Lung (tissue), 12 donors: ENCODE measurements around the gene MYADML2. TPM values are rescaled to one million over a fixed set of nuclear protein-coding genes. Genes with fewer than 3 reads are reported as not detected.

Experiments used
- ATAC-seq: fragments of 200-7000 bp; cut with Tn5 transposase; one replicate; pipeline ENCODE4 v1.9.1; 2020; ENCODE audit warnings: moderate number of reproducible peaks; ENCODE audit not compliant: insufficient read depth, low FRiP score
- DNase-seq, 3 donors: peaks; one replicate each; pipeline ENCODE4 v3.0.0-alpha.2; 2013 to 2017
- H3K27ac ChIP-seq, 2 donors: one replicate each; pipeline ENCODE4 v1.5.1; 2013; ENCODE audit warnings: mild to moderate bottlenecking in 2 of 2, moderate library complexity in 2 of 2, control low read depth in 1 of 2, inconsistent platforms in 1 of 2, low read depth in 1 of 2, low read length in 1 of 2
- H3K27me3 ChIP-seq, 3 donors: one replicate each; pipeline ENCODE4 v1.5.1; 2013; ENCODE audit warnings: low read length in 2 of 3; ENCODE audit not compliant: control insufficient read depth in 3 of 3, insufficient read depth in 3 of 3
- H3K36me3 ChIP-seq, 4 donors: one replicate each; pipeline ENCODE4 v1.5.1; 2013; ENCODE audit warnings: low read length in 4 of 4, mild to moderate bottlenecking in 1 of 4, moderate library complexity in 1 of 4; ENCODE audit not compliant: control insufficient read depth in 4 of 4, insufficient read depth in 4 of 4
- H3K4me1 ChIP-seq, 5 donors: one replicate each; pipeline ENCODE4 v1.5.1; 2013; ENCODE audit warnings: low read length in 5 of 5, mild to moderate bottlenecking in 2 of 5, moderate library complexity in 1 of 5; ENCODE audit not compliant: control insufficient read depth in 5 of 5, insufficient read depth in 5 of 5
- H3K4me3 ChIP-seq: one replicate; pipeline ENCODE4 v1.5.1; 2013; ENCODE audit warnings: mild to moderate bottlenecking, control low read depth, moderate library complexity
- H3K9ac ChIP-seq, 2 donors: one replicate each; pipeline ENCODE4 v1.5.1; 2013; ENCODE audit warnings: low read length in 2 of 2, control low read depth in 1 of 2; ENCODE audit not compliant: insufficient read depth in 1 of 2
- H3K9me3 ChIP-seq, 4 donors: one replicate each; pipeline ENCODE4 v1.5.1; 2013; ENCODE audit warnings: low read length in 3 of 4, mild to moderate bottlenecking in 1 of 4, moderate library complexity in 1 of 4; ENCODE audit not compliant: control insufficient read depth in 4 of 4, insufficient read depth in 3 of 4
- WGBS, 2 donors: extraction: QIAGEN DNeasy Blood & Tissue Kit; methylation state at CpG; one replicate each; pipeline ENCODE4 v1.1.7; 2013; 5-methylcytosine and 5-hydroxymethylcytosine counted together
- polyA plus RNA-seq, 2 donors: library from polyadenylated mRNA; stranded (reverse); fragments of 200-250 nt; gene quantifications; one replicate each; pipeline ENCODE4 v1.2.1, GENCODE V29; 2013
- total RNA-seq, 2 donors: library from RNA; depleted of rRNA in 1 of 2; stranded (reverse); fragments of >200 nt in 1 of 2; gene quantifications; one replicate each; pipeline ENCODE4 v1.2.1, GENCODE V29; 2014 to 2021
- TF ChIP-seq, protein P1 (sequence below): IDR thresholded peaks from 2 replicates; pipeline ENCODE4 v1.5.1; 2012; ENCODE audit warnings: mild to moderate bottlenecking; ENCODE audit errors: control extremely low read depth, extremely low read depth
- donor health status: control.
- donor health status: control.
- donor health status: Bipolar disorder and iron deficiency.
- donor health status: healthy.
- donor health status: DM: yes; HTN: yes; CAD: no.

The MYADML2 gene
- total and polyA plus RNA-seq, 4 donors: not detected

DNA sequence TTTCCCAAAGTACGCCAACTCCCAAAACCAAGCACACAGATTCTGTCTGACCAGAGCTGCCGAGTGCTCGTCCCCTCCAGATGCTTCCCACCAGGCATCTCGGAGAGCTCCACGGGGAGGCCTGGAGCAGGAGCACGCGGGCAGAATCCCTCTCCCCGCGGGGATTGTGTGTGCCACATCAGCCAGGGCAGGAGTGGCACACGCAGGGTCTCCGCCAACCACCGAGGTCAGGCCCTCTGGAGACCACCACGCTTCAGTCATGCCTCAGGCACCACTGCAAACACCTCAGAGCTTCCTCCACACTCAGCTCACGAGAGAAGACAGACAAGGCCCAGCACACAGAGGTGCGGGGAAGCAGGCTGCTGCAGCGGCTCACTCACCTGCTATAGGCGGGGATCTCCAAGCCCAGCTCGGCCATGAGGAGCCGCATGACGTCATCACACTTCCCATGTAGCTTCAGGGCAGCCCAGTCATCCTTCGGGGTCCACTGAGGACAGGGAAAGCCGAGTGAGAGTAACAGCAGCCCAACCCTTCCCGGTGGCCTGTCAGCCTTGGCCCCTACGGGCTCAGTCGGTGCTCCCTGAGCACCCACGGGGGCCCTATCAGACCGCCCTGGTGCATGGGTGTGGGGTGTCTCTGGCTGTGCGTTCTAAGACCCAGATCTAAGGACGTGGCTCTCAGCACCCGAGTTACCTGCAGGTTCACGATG is 33.5 kb downstream of the MYADML2 start:
- Histone ChIP-seq H3K27ac (no peak overlapping the region), H3K4me3 (no peak overlapping the region), H3K9me3 (no peaks in the 10 kb centered on the region), H3K4me1 (peaks cover 0 to 20% (median 10%) of the 10 kb centered on the region in 5 donors), H3K27me3 (no peaks in the 10 kb centered on the region), H3K9ac (no peak overlapping the region), H3K36me3 (peaks cover 5 to 44% (median 13%) of the 10 kb centered on the region in 4 donors)
- ATAC-seq (no peak), DNase-seq (no peak)
- TF ChIP-seq, protein P1, sequence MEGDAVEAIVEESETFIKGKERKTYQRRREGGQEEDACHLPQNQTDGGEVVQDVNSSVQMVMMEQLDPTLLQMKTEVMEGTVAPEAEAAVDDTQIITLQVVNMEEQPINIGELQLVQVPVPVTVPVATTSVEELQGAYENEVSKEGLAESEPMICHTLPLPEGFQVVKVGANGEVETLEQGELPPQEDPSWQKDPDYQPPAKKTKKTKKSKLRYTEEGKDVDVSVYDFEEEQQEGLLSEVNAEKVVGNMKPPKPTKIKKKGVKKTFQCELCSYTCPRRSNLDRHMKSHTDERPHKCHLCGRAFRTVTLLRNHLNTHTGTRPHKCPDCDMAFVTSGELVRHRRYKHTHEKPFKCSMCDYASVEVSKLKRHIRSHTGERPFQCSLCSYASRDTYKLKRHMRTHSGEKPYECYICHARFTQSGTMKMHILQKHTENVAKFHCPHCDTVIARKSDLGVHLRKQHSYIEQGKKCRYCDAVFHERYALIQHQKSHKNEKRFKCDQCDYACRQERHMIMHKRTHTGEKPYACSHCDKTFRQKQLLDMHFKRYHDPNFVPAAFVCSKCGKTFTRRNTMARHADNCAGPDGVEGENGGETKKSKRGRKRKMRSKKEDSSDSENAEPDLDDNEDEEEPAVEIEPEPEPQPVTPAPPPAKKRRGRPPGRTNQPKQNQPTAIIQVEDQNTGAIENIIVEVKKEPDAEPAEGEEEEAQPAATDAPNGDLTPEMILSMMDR: no peak
- 95% methylated on average over 31 of the region's 31 CpGs for WGBS, 2 donors

DNA sequence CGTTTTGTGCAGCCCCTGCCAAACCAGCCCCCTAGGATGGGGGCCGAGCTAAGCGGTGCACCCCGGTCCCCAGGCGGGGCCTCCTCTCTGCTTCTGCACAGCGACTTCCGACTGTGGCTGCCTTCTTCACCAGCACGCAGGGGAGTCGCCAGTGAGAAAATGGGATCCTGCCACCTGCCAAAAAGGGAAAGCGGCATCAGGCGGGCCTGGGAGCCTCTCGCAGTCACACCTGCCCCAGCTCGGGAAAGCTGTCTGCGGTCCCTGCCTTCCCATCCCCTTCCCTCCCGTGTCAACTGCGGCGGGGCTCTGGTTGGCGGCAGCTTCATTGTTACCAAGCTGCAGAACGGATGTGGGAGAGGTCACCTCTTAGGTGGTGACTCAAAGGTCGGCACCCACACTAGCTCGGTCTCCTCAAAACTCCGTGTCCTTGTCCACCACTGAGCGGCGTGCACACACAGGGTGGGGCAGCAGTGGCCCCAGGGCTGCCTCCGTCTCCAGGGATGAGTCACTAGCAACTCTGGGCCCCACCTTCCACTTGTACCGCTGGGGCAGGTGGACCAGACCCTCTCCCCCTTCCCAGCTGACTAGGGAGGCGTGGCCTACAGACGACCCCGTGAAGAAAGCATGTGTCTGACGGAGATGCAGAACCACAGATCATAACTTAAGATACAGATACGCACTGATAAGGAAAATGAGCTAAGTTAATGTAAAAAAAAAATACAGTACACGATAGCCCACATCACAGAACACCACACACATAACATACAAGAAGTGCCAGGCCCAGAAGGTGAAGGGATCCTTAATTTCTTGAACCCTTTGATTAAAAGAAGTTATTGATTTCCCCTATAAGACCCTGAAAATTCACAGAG is 34.4 kb downstream of the MYADML2 start:
- TF ChIP-seq, protein P1: no peak

DNA sequence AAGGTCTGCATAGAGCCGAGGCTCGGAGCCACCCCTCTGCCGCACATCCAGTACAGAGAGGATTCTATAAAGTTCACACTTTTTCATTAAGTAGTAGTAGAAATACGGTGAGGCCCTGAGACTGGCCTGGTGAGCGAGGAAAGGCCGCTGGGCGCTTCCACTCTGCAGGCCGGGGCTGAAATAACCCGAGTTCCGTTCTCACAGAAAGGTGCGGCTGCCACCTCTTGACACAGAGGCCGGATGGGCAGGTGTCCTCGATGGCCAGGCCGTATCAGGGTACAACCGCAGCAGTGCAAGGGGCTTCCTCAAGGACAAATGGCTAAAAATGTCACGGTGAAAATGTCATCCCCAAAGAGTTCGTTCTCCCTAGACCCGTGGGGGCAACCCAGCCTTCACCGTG is 35.1 kb downstream of the MYADML2 start:
- peaks cover 0 to 13% (median 7%) of the 10 kb centered on the region in 5 donors for H3K4me1 ChIP-seq
- H3K4me3 ChIP-seq: no peak overlapping the region
- 84 to 86% methylated on average over 19 of the region's 19 CpGs for WGBS, 2 donors
- TF ChIP-seq, protein P1: no peak
- peaks cover 5 to 57% (median 13%) of the 10 kb centered on the region in 4 donors for H3K36me3 ChIP-seq
- H3K9me3 ChIP-seq: no peaks in the 10 kb centered on the region
- no peak for DNase-seq
- H3K27me3 ChIP-seq: no peaks in the 10 kb centered on the region
- ATAC-seq: no peak
- peak overlapping the region in 1 of 2 donors; percentile 2 for H3K27ac ChIP-seq
- H3K9ac ChIP-seq: no peak overlapping the region

More for the DNA sequence above, 34.4 kb downstream of the MYADML2 start:
- ATAC-seq (no peak), DNase-seq (no peak)
- H3K27me3 ChIP-seq: no peaks in the 10 kb centered on the region
- peaks cover 0 to 20% (median 10%) of the 10 kb centered on the region in 5 donors for H3K4me1 ChIP-seq
- H3K4me3 ChIP-seq: no peak overlapping the region
- H3K9me3 ChIP-seq: no peaks in the 10 kb centered on the region
- H3K36me3 ChIP-seq: peaks cover 5 to 53% (median 13%) of the 10 kb centered on the region in 4 donors
- H3K27ac ChIP-seq: no peak overlapping the region
- no peak overlapping the region for H3K9ac ChIP-seq
- WGBS, 2 donors: 81 to 91% methylated on average over 32 of the region's 32 CpGs
